HL-60 (cell line): ENCODE data around the gene SVEP1.

Source experiments
- POLR2AphosphoS5 ChIP-seq: IDR thresholded peaks from 2 replicates; pipeline ENCODE4 v1.6.1; 2012; ENCODE audit warnings: low read depth
- REST ChIP-seq: IDR thresholded peaks from 2 replicates; pipeline ENCODE4 v1.6.1; 2012; ENCODE audit warnings: low read depth; ENCODE audit not compliant: insufficient replicate concordance
- SPI1 ChIP-seq: IDR thresholded peaks from 2 replicates; pipeline ENCODE4 v1.6.1; 2012; ENCODE audit warnings: low read depth, mild to moderate bottlenecking, borderline replicate concordance
- TF ChIP-seq, protein P1 (sequence below): IDR thresholded peaks from one replicate; pipeline ENCODE4 v1.5.1; 2011; ENCODE audit warnings: low read length, control low read depth, inconsistent platforms; ENCODE audit not compliant: insufficient read depth

DNA sequence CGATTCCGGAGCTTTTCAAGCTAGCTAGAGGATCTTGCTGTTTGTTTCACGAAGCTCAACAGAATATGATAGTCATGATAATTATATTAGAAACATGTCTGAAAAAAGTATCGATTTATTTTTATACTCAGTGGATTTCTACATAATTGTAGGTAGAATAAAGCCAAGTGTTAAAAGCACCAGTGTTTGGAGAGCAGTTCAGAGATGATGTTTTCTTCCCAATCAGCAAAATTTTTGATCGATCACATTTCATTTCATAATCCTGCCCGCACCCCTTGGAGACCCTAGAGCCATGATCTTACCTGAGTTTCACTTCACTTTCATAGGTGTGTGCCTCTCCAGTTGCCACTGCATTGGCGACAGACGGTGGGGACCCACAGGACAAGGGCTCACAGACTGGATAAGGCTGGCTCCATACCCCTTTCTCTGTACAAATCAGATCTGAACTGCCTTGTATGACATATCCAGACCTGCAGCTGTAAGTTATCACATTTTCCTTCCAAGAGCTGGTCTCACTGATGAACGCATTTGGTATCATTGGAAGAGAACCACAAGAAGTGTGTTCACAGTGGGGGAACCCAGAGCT lies 173.6 kb downstream of the SVEP1 start:
- TF ChIP-seq, protein P1, sequence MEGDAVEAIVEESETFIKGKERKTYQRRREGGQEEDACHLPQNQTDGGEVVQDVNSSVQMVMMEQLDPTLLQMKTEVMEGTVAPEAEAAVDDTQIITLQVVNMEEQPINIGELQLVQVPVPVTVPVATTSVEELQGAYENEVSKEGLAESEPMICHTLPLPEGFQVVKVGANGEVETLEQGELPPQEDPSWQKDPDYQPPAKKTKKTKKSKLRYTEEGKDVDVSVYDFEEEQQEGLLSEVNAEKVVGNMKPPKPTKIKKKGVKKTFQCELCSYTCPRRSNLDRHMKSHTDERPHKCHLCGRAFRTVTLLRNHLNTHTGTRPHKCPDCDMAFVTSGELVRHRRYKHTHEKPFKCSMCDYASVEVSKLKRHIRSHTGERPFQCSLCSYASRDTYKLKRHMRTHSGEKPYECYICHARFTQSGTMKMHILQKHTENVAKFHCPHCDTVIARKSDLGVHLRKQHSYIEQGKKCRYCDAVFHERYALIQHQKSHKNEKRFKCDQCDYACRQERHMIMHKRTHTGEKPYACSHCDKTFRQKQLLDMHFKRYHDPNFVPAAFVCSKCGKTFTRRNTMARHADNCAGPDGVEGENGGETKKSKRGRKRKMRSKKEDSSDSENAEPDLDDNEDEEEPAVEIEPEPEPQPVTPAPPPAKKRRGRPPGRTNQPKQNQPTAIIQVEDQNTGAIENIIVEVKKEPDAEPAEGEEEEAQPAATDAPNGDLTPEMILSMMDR, result no peak
- TF ChIP-seq REST (no peak), SPI1 (no peak), POLR2AphosphoS5 (no peak)
